Left cardiac atrium (tissue), 4 donors: ENCODE results near the gene ZNF655. TPM values are rescaled to one million over a fixed set of nuclear protein-coding genes. Genes with fewer than 3 reads are reported as not detected.

Experiments used
- ATAC-seq, 2 donors: fragments of 200-7000 bp; cut with Tn5 transposase; one replicate each; pipeline ENCODE4 v1.9.1; 2020; ENCODE audit warnings: mild to moderate bottlenecking in 2 of 2, moderate library complexity in 2 of 2
- DNase-seq: peaks from one replicate; pipeline ENCODE4 v3.0.0-alpha.2; 2020
- intact Hi-C, 2 donors: fragments of 100-400 bp; cut with DNase I; formaldehyde crosslinking; loops; one replicate each; pipeline versions ENCODE4 v1.14.1 to v1.15.1; 2022 to 2023
- total RNA-seq, 2 donors: library from RNA; stranded (reverse); fragmentation: NEBNext Ultra II Directional; extraction: Animal tissue kit (Norgen Biotek cat#: 25700); gene quantifications; one replicate each; pipeline ENCODE4 v1.2.1, GENCODE V29; 2021
- donor health status: DM: no; HTN: yes; CAD: no.
- donor health status: DM: no; HTN: yes; CAD: no; lungs with severe emphysema.
- donor health status: DM: yes; HTN: yes; CAD: no.
- donor health status: Dilated cardiomyopathy.

Gene ZNF655
- total RNA-seq, 2 donors from 2014 or later = 31.5 to 45.1 TPM

DNA sequence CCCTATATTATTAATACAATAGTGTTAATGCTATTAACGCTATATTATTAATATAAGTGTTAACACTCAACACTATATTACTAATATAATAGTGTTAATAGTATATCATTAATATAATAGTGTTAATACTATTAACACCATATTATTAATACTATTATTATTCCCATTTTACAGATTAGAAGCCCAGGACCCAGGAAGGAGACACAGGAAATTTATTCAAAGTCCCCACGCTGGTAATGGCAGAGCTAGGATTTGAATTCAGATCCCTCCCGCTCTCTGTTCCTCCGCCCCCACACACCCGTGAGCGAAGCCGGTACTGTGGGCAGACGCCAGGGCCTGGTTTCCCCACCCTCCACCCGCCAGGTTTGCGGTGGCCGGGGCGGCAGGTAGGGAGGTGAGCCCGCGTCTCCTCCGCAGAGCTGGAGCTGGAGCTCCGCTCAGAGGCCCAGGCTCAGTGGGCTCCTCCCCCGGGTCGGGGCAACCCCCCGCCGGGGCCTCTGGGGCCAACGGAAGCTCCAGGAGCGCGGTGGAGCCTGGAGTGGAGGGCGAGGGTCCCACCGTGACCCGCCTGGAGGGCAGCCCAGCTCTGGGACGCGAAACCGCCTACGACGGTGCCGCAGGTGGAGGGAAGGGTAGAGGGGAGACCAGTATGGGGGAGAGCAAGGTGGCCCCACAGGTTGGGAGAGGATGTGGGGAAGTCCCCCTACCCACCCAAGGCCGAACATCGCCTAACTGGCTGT is 39.5 kb downstream of the ZNF655 start, which contains the start of gene TMEM225B:
TSS of gene TMEM225B (plus strand) at position 506 of the 740 bp plus-strand sequence. CDS start 6,122 bp downstream, outside the sequence.
- DNase-seq = no peak
- no peak for ATAC-seq
- intact Hi-C loops = no loop called here

DNA sequence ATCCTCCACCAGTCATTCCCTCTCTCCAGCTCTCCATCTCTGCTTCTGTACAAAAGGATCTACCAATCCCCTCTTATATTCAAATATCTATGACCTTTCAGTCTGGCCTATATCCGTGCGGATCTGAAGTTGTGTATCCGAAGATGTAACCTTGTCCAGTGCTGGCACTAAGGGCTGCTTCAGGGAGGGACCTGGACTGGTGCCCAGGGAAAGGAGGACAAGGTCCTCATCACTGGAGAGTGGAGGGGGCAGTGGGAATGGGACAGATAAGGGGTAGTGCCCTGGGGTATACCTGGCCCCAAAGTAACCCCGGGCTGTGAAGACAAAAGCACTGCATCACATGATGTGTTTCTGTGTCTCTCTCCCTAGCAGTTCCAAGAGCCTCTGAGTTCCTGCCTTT is 41.4 kb downstream of the ZNF655 start:
- no peak for DNase-seq
- no peak for ATAC-seq
- intact Hi-C loops = no loop called here

DNA sequence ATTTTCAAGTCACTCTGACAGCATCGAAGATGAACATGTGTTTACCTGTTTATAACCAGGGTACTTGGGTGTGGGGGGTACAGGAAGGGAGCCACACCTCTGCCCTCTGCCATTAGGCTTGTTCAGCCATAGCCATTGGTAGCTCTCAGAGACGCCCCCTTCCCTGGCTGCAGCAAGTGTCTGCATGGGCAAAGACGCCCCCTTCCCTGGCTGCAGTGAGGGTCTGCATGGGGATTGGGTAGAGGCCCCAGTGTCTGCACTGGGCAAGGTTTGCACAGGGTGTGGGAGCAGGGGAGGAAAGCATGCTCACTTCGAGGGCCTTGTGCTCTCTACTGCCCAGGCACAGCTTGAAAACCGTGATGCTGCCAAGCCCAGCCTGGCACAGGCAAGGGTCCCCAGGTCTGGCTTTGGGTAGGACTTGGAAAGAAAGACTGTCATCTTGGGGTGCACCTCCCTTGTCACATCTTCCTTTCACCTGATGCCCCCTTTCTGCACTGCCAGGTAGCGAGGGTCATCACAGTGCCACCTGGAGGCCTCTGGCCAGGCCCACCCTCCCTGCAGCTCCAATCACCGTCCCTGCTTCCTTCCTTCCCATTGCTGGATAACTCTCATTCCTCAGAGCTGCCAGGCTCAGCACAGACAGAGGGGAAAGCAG is 43.3 kb downstream of the ZNF655 start:
- ATAC-seq = no peak
- DNase-seq = no peak
- intact Hi-C loops = no loop called here

DNA sequence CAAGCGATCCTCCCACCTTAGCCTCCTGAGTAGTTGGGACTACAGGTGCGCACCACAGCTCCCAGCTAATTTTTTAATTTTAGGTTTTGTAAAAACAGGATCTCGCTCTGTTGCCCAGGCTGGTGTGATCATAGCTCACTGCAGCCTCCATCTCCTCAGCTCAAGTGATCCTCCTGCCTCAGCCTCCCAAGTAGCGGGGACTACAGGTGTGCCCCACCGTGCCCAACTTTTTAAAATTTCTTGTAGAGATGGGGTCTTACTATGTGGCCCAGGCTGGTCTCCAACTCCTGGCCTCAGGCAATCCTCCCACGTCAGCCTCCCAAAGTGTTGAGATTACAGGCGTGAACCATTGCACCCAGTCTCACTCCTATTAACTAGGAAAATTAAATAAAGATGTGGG is 47.1 kb downstream of the ZNF655 start:
- intact Hi-C loops = no loop called here
- DNase-seq = no peak
- ATAC-seq = no peak

DNA sequence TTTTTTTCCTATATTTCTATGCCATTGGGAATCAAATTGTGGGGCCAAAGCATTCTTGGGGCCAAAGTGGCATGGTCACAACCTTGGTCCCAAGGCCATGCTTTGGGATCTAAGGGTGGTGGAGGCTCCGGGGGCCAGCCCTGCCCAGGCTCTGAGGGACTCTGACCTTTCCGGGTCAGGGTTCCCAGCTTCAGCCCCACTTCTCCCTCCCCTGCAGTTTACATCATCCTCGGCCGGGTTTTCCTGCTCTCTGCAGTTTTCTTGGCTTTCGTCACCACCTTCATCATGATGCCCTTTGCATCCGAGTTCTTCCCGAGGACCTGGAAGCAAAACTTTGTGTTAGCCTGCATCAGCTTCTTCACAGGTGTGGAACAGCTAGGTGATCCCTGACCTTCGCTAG is 48.1 kb downstream of the ZNF655 start:
- no peak for DNase-seq
- no peak for ATAC-seq
- intact Hi-C loops = no loop called here

DNA sequence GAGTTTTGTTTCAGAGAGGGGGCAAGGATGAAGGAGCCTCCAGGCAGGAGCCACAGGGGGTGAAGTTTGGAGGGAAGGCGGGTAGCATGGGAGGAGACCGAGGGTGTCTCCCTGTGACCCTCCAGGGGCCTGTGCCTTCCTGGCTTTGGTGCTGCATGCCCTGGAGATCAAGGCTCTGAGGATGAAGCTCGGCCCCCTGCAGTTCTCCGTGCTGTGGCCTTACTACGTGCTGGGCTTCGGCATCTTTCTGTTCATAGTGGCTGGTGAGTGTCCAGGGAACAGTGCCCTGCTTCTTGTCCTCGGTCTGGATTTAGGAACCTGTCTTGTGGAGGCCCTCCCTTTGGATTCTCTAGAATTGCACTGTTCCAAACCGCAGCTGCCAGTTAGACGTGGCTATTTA is 49.1 kb downstream of the ZNF655 start:
- intact Hi-C loops = no loop called here
- ATAC-seq (no peak), DNase-seq (no peak)

DNA sequence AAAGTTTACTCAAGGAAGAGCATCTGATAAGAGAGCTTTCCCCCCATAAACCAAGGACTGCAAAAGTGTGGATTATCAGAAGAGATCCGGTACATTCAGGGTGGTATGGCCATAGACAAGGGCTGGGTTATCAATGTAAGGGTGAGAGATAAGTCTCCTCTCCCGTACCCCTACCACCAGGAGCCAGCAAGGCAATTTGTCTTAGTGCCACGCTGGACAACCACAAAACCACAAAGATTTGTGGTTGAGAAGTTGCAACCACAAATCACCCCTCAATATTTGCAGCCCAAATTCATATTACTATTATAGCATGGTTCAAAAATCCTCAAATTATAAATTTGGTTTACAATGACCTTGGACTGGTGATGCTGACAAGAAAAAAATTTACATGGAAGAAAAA is 56.1 kb downstream of the ZNF655 start:
- no peak for ATAC-seq
- DNase-seq = no peak
- intact Hi-C loops = no loop called here

DNA sequence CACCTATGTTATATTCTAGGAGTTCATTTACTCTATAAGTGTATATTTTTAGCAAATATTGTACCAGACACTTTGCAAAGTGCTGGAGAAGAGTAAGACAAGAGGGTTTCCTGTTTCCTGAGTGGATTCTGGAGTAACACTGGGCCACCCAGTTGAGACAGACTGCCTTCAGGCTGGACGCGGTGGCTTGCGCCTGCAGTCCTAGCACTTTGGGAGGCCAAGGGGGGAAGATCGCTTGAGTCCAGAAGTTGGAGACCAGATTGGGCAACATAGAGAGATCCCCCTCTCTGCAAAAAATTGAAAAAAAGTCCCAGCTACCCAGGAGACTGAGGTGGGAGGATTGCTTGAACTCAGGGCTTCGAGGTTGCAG is 57.5 kb downstream of the ZNF655 start:
- DNase-seq (no peak), ATAC-seq (no peak)
- intact Hi-C loops = no loop called here

DNA sequence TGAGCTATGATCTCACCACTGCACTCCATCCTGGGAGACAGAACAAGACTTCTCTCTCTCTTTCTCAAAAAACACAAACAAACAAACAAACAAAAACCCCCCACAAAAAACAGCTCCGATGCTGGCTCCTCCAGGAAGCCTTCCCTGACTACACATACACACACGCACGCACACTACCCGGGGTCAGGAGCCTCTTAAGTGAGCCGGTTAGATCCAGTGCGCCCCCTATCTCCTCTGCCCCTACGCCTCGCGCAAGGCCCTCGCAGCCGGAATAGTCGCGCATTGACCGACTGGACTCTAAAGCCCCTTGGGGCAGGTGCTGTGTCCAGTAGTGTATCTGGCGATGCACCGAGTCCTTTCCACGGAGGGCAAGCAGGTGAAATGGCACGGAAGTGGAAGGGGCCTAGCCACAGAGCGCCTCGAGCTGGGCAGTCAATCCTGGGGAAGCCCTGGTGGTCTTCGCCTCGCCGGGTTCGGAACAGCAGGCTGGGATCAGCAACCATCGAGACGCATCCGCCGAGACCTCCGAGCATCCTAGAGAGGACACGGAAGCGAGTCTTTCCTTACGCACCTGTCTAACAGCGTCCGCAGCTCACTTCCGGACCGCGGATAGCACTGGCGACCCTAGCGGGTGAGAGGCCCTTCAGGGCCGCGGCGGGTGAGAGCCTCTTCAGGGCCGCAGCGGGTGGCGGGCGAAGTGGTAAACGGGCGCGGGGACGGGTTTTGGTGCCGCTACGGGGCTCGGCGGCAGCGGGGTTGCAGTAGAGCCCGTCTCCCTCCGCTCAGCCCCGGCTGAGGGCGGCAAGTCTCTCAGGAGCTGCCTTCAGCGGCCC is 58.1 kb downstream of the ZNF655 start, which contains the start of gene ZSCAN25:
TSS of gene ZSCAN25 (plus strand) at position 588 of the 833 bp plus-strand sequence. CDS start 2,661 bp downstream, outside the sequence.
- intact Hi-C loops = no loop called here

DNA sequence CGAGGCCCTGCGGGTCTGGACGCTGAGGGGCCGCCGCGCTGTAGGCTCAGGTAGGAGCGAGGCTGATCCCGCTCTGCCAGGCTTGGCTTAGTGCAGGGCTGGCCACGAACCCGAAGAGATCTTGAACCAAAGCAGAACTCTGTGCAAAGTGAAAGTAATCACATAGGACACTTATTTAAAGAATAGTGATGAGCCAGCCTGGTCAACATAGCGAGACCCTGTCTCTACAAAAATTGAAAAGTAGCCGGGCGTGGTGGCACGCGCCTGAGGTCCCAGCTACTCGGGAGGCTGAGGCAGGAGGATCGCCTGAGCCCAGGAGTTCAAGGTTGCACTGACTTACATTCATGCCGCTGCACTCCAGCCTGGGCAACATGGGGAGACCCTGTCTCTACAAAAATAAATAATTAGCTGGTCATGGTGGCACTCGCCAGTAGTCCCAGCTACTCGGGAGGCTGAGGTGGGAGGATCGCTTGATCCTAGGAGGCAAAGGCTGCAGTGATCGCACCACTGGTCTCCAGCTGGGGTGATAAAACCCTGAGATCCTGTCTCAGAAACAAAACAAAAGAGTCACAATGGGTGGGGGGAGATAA is 58.8 kb downstream of the ZNF655 start:
- ATAC-seq (no peak), DNase-seq (no peak)
- intact Hi-C loops = no loop called here

More for the DNA sequence above, 58.1 kb downstream of the ZNF655 start, which contains the start of gene ZSCAN25:
- ATAC-seq = peak; percentile 98 to 99
- DNase-seq = peak; percentile 91

DNA sequence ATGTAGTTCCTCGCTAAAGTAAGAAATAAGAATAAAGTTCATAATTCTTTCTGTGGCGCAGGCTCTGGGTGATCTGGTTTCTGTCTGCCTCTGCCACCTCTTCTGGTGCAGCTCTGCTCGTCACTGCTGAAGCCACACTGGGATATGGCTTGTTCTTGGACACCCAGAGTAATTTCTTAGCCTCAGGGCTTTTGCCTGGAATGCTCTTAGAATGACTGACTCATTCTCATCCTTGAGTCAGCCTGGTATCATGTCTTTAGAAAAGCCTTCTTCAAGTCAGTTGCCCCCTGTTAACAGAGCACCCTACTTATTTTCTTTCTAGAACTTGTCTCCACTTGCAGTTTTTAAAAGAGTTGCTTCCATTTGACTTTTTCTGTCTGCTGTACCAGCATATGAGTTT is 60.3 kb downstream of the ZNF655 start:
- no peak for DNase-seq
- intact Hi-C loops = no loop called here
- no peak for ATAC-seq

DNA sequence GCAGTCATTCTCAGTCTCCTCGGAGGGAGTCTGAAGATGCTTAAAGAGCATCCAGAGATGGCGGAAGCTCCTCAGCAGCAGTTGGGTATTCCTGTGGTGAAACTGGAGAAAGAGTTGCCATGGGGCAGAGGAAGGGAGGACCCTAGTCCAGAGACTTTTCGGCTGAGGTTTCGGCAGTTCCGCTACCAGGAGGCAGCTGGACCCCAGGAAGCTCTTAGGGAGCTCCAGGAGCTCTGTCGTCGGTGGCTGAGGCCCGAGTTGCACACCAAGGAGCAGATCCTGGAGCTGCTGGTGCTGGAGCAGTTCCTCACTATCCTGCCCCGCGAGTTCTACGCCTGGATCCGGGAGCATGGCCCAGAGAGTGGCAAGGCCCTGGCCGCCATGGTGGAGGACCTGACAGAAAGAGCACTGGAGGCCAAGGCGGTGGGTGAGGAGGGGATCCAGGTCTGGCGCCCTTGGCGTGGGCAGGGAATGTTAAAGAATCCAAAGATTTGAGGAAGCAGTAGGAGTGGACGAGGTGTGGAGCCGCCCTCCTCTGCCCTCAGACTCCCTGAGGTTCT is 61.2 kb downstream of the ZNF655 start:
- ATAC-seq = no peak
- no peak for DNase-seq
- intact Hi-C loops = no loop called here

DNA sequence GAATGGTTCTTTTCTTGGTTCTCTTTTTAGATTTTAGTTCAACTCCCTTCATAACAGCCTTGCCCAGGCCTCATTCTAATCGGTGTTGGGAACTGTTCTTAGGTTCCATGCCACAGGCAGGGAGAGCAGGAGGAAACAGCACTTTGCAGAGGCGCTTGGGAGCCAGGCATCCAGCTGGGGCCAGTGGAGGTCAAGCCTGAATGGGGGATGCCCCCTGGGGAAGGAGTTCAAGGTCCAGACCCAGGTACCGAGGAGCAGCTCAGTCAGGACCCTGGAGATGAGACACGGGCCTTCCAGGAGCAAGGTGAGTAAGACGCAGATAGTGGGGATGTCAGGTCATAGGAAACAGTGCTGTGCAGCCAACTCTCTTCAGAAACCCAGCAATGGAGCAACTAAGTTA is 62.8 kb downstream of the ZNF655 start:
- intact Hi-C loops = no loop called here
- no peak for ATAC-seq
- no peak for DNase-seq

DNA sequence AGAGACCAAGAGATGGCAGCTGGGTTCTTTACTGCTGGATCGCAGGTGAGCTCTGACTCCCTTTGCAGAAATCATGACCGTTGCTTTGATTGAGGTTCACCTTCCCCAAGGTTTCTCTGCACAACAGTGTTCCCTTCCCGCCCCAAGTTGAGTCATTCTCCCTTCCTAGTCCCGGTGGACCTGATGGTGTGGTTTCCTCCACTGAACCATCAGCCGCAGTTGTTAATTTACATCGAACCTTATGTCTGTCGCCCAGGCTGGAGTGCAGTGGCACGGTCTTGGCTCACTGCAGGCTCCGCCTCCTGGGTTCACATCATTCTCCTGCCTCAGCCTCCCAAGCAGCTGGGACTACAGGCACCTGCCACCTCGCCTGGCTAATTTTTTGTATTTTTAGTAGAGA is 64.2 kb downstream of the ZNF655 start:
- ATAC-seq (no peak), DNase-seq (no peak)
- intact Hi-C loops = no loop called here

DNA sequence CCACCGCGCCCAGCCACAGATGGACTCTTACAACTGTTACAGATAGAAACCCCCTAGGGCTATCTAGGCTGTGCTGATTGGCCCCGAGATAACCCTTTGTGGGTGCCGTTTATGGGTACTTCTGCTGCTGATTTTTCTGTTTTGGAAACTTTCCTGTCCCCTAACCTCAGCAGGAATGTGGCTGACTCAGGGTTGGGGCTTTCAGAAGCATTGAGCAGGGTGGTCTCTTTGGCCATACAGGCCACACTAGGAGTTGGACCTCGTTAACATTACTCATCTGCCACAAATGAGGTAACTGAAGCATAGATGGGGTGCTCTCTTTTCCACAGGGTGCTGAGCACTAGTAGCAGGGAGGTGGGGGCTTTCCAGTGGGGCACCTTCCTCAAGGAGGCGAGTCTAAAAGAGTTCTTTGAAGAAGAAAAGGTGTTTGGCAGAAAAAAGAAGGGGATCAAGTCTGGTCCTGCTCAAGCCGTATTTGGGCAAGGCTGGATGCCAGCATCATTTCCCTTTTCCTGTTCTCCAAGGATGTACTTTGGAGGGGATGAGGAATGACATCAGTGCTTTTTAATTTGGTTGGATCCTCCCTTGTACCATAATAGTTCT is 64.8 kb downstream of the ZNF655 start:
- ATAC-seq = no peak
- DNase-seq = no peak
- intact Hi-C loops = no loop called here

DNA sequence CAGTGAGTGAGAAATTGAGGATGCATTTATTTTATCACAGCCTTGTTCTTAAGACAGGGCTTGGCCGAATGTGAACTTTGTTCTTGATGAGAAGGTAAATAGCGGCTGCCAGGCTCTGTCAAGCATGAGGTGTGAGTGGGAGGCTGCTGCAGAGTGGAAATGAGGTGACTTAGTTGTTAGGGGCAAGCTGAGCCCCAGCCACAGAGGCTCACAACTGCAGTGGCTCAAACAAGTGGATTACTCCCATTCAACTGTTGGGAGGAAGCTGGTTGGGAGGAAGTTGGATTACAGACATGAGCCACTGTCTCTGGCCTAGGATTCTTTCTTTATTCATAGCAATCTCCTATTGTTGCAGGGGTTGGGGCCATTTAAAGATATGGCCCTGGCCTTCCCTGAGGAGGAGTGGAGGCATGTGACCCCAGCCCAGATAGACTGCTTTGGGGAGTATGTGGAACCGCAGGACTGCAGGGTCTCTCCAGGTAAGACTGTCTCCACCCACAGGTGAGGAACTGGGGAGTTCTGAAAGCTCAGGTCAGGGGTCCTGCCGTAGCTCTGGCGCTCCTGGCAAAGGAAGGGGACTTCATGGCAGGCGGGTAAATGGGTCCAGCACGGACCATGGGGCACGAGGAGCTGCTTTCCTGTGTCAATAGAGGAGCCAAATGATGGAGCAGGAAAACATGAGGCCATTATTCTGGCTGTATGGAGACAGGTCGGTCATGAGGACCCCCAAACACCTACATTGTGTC is 65.4 kb downstream of the ZNF655 start:
- intact Hi-C loops = no loop called here
- DNase-seq = no peak
- no peak for ATAC-seq

DNA sequence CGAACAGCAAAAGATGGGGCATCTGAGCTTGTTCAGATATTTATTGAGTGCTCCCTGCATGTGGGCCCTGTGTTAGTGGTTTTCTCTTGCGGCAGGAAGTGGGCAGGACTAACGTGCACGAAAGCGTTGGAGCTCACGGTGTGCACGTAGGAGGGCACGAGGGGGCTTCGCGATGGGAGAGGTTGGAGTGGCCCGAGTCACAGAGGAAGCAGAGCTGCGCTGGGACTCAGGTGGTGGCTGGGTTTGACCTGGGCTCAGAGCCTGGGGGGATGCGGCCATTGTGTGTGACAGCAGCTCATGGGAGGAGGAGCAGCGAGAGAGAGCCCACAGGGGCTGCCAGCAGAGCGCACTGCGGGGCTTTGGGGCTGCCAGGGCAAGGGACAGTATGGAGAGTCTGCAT is 66.0 kb downstream of the ZNF655 start:
- intact Hi-C loops = no loop called here
- DNase-seq (no peak), ATAC-seq (peak in 1 of 2 donors; percentile 44)

DNA sequence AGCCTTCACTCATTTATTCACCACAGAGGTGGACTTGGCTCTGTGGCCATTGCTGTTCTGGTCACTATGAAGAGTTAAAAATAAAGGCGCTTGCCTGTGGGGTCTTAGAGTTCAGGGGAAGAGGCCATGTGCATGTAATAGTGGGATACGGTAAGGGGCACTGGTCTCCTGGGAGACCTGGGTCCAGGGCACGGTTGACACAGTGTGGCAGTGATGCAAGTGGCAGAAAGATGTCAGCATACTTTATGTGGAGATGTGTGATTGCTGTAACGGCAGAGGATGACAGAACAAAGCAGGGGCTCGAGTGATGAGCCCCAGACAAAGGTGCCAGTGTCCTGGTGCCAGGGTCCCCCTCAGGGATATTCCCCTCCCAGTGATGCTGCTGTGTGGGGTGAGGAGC is 66.9 kb downstream of the ZNF655 start:
- ATAC-seq (no peak), DNase-seq (no peak)
- intact Hi-C loops = no loop called here
